GM12878 (cell line): Measurements from ENCODE around the gene NAMPT. TPM values are rescaled to one million over a fixed set of nuclear protein-coding genes. Genes with fewer than 3 reads are reported as not detected.

Experiments
- CTCF ChIP-seq, 3 experiments: IDR thresholded peaks in 2 of 3; conservative IDR thresholded peaks in 1 of 3; 2 replicates each; pipeline ENCODE4 v1.5.1; 2011; ENCODE audit warnings: low read depth in 3 of 3, low read length in 3 of 3, mild to moderate bottlenecking in 3 of 3, control low read depth in 2 of 3, moderate library complexity in 2 of 3, inconsistent platforms in 1 of 3, mixed read lengths in 1 of 3; ENCODE audit not compliant: control insufficient read depth in 2 of 3, insufficient read depth in 1 of 3; ENCODE audit errors: extremely low read depth in 1 of 3
- E2F8 ChIP-seq: fragments of 450-650 bp; IDR thresholded peaks from 2 replicates; pipeline ENCODE4 v1.6.1; 2018; ENCODE audit warnings: mild to moderate bottlenecking, low read depth, moderate library complexity; ENCODE audit not compliant: partially characterized antibody
- ESRRA ChIP-seq: IDR thresholded peaks from 2 replicates; pipeline ENCODE4 v1.6.1; 2012; ENCODE audit warnings: mild to moderate bottlenecking, low read length, improper control_type of control experiment
- ETV6 ChIP-seq, 2 experiments: fragments of 450-650 bp in 1 of 2; IDR thresholded peaks in 1 of 2; conservative IDR thresholded peaks in 1 of 2; 2 replicates each; pipeline ENCODE4 v1.6.1; 2014; ENCODE audit warnings: antibody characterized with exemption in 1 of 2, borderline replicate concordance in 1 of 2, low read depth in 1 of 2, mild to moderate bottlenecking in 1 of 2, moderate library complexity in 1 of 2
- HDAC2 ChIP-seq: fragments of 200-600 bp; sonication (generic); IDR thresholded peaks from 2 replicates; pipeline ENCODE4 v1.6.1; 2017
- IRF3 ChIP-seq: fragments of 450-650 bp; IDR thresholded peaks from 2 replicates; pipeline ENCODE4 v1.6.1; 2014; ENCODE audit warnings: mild to moderate bottlenecking
- KAT2A ChIP-seq: conservative IDR thresholded peaks from 2 replicates; pipeline ENCODE4 v1.6.1; 2011; ENCODE audit warnings: low read depth, low read length; ENCODE audit not compliant: control insufficient read depth
- PAX5 ChIP-seq: IDR thresholded peaks from 2 replicates; pipeline ENCODE4 v1.6.1; 2011; ENCODE audit warnings: low read depth, low read length, borderline replicate concordance
- PML ChIP-seq: IDR thresholded peaks from 2 replicates; pipeline ENCODE4 v1.6.1; 2012; ENCODE audit warnings: low read length, inconsistent platforms
- POLR2A ChIP-seq: IDR thresholded peaks from 2 replicates; pipeline ENCODE4 v1.6.1; 2011; ENCODE audit warnings: low read depth, mild to moderate bottlenecking, low read length
- RELA ChIP-seq: fragments of 450-650 bp; IDR thresholded peaks from 2 replicates; pipeline ENCODE4 v1.8.0; 2014; ENCODE audit warnings: borderline replicate concordance; ENCODE audit not compliant: partially characterized antibody
- RUNX3 ChIP-seq: IDR thresholded peaks from 2 replicates; pipeline ENCODE4 v1.6.1; 2012; ENCODE audit warnings: low read length, inconsistent platforms
- SMAD1 ChIP-seq: fragments of 450-650 bp; IDR thresholded peaks from 2 replicates; pipeline ENCODE4 v1.6.1; 2018; ENCODE audit warnings: mild to moderate bottlenecking, low read depth; ENCODE audit not compliant: partially characterized antibody
- SMAD5 ChIP-seq: IDR thresholded peaks from 2 replicates; pipeline ENCODE4 v1.6.1; 2016; ENCODE audit warnings: antibody characterized with exemption, low read depth
- SRF ChIP-seq, 2 experiments: IDR thresholded peaks; 2 replicates each; pipeline ENCODE4 v1.6.1; 2011; ENCODE audit warnings: low read depth in 2 of 2, low read length in 2 of 2, mild to moderate bottlenecking in 1 of 2, moderate library complexity in 1 of 2
- STAT3 ChIP-seq: IDR thresholded peaks from 2 replicates; pipeline ENCODE4 v1.6.1; 2011; ENCODE audit warnings: low read depth, low read length, improper control_type of control experiment
- SUPT20H ChIP-seq: IDR thresholded peaks from 2 replicates; pipeline ENCODE4 v1.6.1; 2011; ENCODE audit warnings: low read depth, mild to moderate bottlenecking, low read length, moderate library complexity, borderline replicate concordance; ENCODE audit not compliant: control insufficient read depth
- WRNIP1 ChIP-seq: IDR thresholded peaks from 2 replicates; pipeline ENCODE4 v1.6.1; 2011; ENCODE audit warnings: low read depth, low read length, improper control_type of control experiment, borderline replicate concordance
- ZBTB11 ChIP-seq: fragments of 450-650 bp; formaldehyde crosslinking; IDR thresholded peaks from 2 replicates; pipeline ENCODE4 v1.5.0; 2022; ENCODE audit warnings: mild to moderate bottlenecking, missing genetic modification characterization
- ZNF207 ChIP-seq: fragments of 450-650 bp; IDR thresholded peaks from 2 replicates; pipeline ENCODE4 v1.6.1; 2014; ENCODE audit warnings: antibody characterized with exemption, mild to moderate bottlenecking, borderline replicate concordance
- ZNF622 ChIP-seq: fragments of 450-650 bp; IDR thresholded peaks from 2 replicates; pipeline ENCODE4 v1.6.1; 2017; ENCODE audit warnings: mild to moderate bottlenecking, inconsistent platforms
- polyA plus RNA-seq, 11 experiments: library from polyadenylated mRNA; depleted of rRNA in 4 of 11; unstranded in 6 of 11; stranded (reverse) in 5 of 11; fragments of >200 nt; fragmentation: Nextera tagmentation in 4 of 11; fragmentation: Illumina TruSeq in 1 of 11; extraction: Ambion mirVana in 4 of 11; extraction: Trizol in 1 of 11; gene quantifications; 1 replicate in 1 of 11; 2 replicates in 10 of 11; pipeline versions ENCODE4 v1.2.1 to v1.2.3, GENCODE V29; 2011 to 2016; ENCODE audit warnings: inconsistent platforms in 2 of 11, missing spikeins in 2 of 11, low read depth in 1 of 11
- total RNA-seq, 4 experiments: library from RNA; depleted of rRNA in 3 of 4; stranded (reverse); fragments of >200 nt in 3 of 4; fragmentation: Illumina TruSeq in 1 of 4; extraction: Trizol in 1 of 4; gene quantifications; 2 replicates each; pipeline versions ENCODE4 v1.2.1 to v1.2.3, GENCODE V29; 2013 to 2021
- TF ChIP-seq, protein P1 (sequence below): IDR thresholded peaks from 2 replicates; pipeline ENCODE4 v1.6.1; 2012; ENCODE audit warnings: low read length, inconsistent platforms

Gene NAMPT
- total and polyA plus RNA-seq, 10 of the 15 experiments (the other 5 are each of a cell fraction or from before 2014, with no cell fraction given) = 28.3 to 173 (median 75.0) TPM

DNA sequence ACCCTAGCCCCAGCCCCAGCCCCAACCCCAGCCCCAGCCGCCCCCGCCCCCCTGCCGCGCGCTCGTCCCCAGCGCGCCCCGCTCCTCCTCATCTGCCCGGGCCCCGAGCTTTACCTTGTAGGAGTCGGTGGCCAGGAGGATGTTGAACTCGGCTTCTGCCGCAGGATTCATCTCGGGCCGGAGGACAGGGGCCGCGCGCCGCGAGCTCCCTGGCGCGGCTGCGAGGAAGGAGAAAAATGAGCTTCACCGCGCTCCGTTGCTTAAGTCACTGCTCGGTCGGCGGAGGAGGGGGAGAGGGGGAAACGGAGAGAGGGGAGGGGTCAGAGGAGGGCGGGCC is at the start of gene NAMPT (continued):
- TF ChIP-seq ZNF622 = no peak
- no peak for TF ChIP-seq ZNF207
- TF ChIP-seq KAT2A = no peak
- TF ChIP-seq IRF3 = no peak
- TF ChIP-seq, protein P1, sequence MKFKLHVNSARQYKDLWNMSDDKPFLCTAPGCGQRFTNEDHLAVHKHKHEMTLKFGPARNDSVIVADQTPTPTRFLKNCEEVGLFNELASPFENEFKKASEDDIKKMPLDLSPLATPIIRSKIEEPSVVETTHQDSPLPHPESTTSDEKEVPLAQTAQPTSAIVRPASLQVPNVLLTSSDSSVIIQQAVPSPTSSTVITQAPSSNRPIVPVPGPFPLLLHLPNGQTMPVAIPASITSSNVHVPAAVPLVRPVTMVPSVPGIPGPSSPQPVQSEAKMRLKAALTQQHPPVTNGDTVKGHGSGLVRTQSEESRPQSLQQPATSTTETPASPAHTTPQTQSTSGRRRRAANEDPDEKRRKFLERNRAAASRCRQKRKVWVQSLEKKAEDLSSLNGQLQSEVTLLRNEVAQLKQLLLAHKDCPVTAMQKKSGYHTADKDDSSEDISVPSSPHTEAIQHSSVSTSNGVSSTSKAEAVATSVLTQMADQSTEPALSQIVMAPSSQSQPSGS = no peak
- no peak for TF ChIP-seq RELA
- TF ChIP-seq STAT3 = no peak
- no peak for TF ChIP-seq ZBTB11 (CRISPR knock-in tag)
- TF ChIP-seq RUNX3 = no peak; the same call in 1 of the 2 replicates
- no peak for TF ChIP-seq CTCF (IDR thresholded peaks at IDR 0.05 in 2 of 3, conservative IDR thresholded peaks at IDR 0.05 in 1 of 3; ENCODE audit: control insufficient read depth in 2 of 3, extremely low read depth in 1 of 3, insufficient read depth in 1 of 3, low read depth in 3 of 3, low read length in 3 of 3)
- no peak for TF ChIP-seq SRF (IDR thresholded peaks at IDR 0.05; ENCODE audit: low read depth in 2 of 2, low read length in 2 of 2)
- TF ChIP-seq SMAD1 = no peak
- peak; percentile 83 for TF ChIP-seq POLR2A
- TF ChIP-seq SUPT20H = no peak
- no peak for TF ChIP-seq WRNIP1
- no peak for TF ChIP-seq ESRRA
- no peak for TF ChIP-seq PML
- TF ChIP-seq SMAD5 = peak; percentile 49; the same call in 1 of the 2 replicates
- no peak for TF ChIP-seq PAX5
- no peak for TF ChIP-seq HDAC2
- no peak for TF ChIP-seq E2F8
- no peak for TF ChIP-seq ETV6 (conservative IDR thresholded peaks at IDR 0.05 in 1 of 2, IDR thresholded peaks at IDR 0.05 in 1 of 2; ENCODE audit: borderline replicate concordance in 1 of 2, low read depth in 1 of 2)
